NCI-H2081 (cell line): ENCODE measurements around the gene KATNA1.

Experiments
- DNase-seq, 2 experiments: peaks; one replicate each; lab custom pipeline; 2025; lab: John Stamatoyannopoulos, UW

The KATNA1 gene

GRCh38 chr6:149608381-149608982, 40.0 kb downstream of the KATNA1 start:
- no peak for DNase-seq

DNA sequence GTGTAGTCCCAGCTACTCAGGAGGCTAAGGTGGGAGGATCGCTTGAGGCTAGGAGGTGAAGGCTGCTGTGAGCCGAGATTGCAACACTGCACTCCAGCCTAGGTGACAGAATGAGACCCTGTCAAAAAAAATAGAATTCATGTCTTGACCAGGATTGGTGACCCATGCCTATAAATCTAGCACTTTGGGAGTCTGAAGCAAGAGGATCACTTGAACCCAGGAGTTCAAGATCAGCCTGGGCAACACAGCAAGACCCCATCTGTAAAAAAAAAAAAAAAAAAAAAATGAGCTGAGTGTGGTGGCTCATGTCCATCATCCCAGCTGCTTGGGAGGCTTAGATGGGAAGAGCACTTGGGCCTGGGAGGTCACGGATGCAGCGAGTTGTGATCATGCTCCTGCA, 48.0 kb downstream of the KATNA1 start:
- DNase-seq: no peak

GRCh38 chr6:149593408-149593807, 55.1 kb downstream of the KATNA1 start:
- DNase-seq: no peak

DNA sequence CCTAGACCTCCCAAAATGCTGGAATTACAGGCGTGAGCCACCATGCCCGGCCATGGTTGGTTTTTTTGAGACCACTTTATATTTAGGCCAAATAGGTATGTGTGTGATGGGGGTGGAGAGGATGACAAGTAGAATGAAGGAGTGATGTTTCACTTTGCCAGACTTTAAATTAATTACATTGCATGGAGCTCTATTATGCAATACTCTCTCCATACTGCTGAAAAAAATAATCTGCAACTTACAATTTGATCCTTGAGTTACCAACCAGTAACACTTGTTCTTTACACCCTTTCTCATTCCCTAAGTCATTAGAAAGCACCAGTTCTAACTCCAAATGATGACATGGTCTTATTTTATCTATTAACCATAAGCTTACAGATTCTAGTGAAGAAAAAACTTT, 55.5 kb downstream of the KATNA1 start:
- DNase-seq: no peak

DNA sequence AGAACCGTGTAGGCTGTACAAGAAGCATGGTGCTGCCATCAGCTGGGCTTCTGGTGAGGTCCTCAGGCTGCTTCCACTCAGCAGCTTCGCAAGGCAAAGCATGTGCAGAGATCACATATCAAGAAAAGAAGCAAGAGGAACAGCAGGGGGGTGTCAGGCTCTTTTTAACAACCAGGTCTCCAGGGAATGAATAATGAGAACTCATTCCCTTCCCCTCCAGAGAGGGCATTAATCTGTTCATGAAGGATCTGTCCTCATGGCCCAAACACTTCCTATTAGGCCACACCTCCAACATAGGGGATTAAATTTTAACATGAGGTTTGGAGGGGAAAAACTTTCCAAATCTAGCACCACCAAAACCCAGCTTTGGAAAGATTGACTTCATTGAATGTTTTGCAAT, 62.4 kb downstream of the KATNA1 start:
- no peak for DNase-seq

DNA sequence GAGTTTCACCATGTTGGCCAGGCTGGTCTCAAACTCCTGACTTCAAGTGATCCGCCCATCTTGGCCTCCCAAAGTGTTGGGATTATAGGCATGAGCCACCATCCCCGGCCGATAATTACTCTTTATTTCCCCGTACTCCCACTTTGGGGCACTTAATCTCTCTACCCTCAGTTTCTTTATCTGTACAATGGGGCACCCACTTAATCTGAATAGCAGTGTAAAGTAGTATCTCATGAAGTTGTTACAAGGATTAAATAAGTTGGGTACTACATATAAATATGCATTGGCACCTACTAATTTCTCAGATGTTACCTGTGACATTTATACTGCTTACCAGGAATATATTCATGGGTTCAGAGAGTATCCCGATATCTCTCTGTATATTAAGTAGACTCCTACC, 67.2 kb downstream of the KATNA1 start:
- no peak for DNase-seq

GRCh38 chr6:149580880-149581279, 67.6 kb downstream of the KATNA1 start:
- no peak for DNase-seq

GRCh38 chr6:149567945-149568585, 80.4 kb downstream of the KATNA1 start:
- DNase-seq: no peak

DNA sequence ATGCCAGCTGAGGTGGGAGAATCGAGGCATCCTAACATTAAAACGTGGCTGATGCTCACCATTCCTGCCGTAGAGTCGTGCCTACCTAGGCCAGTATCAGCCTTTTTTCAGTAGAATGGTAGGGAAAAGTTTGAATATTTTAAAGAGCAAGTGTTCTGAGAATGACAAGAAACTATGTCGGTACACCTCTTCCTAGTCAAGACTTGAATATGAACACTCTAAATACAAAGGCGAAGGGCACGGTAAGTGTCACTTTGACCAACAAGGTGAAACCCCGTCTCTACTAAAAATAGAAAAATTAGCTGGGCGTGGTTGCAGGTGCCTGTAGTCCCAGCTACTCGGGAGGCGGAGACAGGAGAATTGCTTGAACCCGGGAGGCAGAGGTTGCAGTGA, 81.3 kb downstream of the KATNA1 start:
- DNase-seq: no peak

GRCh38 chr6:149566410-149567193, 81.9 kb downstream of the KATNA1 start:
- peak in 1 of 2 experiments; percentile 45 for DNase-seq

DNA sequence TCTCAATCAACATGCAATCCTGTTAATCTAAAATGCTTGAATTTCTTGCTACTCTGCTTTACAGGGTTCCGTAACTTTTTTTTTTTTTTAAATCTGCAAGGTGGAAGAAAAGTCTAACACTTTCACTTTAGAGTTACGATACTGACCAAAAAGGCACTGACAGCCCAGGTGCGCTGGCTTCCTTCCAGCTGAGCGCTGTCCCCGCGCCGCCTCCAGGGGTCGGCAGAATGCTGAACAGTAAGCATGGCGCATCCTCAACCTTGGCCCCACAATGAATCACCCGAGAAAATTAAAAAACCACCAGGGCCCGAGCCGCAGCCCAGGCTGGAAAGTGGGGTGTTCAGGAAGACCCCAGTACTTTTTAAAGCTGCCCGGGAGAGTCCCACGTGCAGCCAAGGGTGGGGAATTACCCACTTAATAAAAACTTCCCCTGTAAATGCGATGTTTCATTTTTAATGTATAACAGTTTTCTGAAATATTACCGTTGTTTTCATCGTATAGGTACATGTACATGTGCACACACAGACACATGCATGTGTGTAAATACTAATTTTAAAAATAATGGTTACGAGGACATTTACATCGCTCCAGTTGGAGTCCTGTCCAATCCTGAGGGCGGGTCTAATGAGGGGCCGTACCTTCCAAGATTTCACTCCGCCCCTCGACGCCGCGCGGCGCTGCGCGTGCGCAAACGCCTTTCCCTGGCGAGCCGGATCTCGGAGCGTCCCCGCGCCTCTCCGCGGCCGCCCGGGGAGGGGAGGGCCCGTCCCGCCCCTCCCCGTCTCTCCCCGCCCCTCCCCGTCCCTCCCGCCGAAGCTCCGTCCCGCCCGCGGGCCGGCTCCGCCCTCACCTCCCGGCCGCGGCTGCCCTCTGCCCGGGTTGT, 82.7 kb downstream of the KATNA1 start, which contains the start of gene GINM1:
Gene GINM1, plus strand, starts transcription at position 849 of the 883 bp plus-strand sequence. CDS start 40 bp downstream, outside the sequence.
- peak; percentile 87 for DNase-seq

DNA sequence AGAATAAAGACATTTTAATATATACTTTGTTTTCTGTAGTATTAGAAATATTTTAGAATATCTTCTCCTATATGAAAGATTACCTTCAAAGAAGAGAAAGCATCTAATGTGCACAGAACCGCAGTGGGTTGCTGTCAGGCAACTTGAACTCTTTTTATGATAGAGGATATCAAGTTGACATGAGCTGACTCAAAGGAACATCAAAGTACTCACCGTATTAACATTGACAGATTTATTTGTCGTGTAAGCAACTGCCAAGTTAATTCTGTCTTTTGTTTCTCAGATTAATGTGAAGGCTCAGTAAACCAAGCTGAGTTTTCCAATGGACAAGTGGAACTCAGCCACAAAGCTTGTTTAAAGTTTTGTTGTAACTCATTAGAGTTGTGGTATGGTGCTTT, 84.6 kb downstream of the KATNA1 start:
- DNase-seq: no peak

- DNase-seq: no peak
Measured at GRCh38 chr6:149563203-149563927, 85.1 kb downstream of the KATNA1 start.

- DNase-seq: no peak
Measured at GRCh38 chr6:149560736-149561135, 87.8 kb downstream of the KATNA1 start.

DNA sequence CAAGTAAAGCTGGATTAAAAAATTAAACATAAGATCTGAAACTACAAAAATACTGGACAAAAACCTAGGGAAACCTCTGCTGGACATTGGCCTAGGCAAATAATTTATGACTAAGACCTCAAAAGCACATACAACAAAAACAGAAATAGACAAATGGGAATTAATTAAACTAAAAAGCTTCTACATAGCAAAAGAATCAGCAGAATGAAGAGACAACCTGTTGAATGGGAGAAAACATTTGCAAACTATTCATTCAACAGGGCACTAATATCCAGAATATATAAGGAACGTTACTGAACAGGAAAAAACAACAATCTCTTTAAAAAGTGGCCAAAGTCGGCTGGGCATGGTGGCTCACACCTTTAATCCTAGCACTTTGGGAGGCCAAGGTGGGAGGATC, 89.1 kb downstream of the KATNA1 start:
- DNase-seq: no peak

- DNase-seq: no peak
Measured at GRCh38 chr6:149558029-149558428, 90.5 kb downstream of the KATNA1 start.

GRCh38 chr6:149551920-149552319, 96.6 kb downstream of the KATNA1 start:
- no peak for DNase-seq

- peak; percentile 86 to 90 for DNase-seq
Measured at GRCh38 chr6:149545754-149546471, 102.6 kb downstream of the KATNA1 start, which contains the start of gene PPIL4. TSS of gene PPIL4 (minus strand) at chr6:149546043. CDS start at chr6:149546005, 38 bp downstream.

GRCh38 chr6:149545258-149545753, 103.2 kb downstream of the KATNA1 start:
- DNase-seq: peak in 1 of 2 experiments; percentile 1
